Anterior cingulate cortex (tissue), 58 donors: ENCODE measurements around the gene ADAM11.

Experiments
- DNase-seq, 58 donors: peaks; one replicate each; lab custom pipeline; 2025; lab: John Stamatoyannopoulos, UW

ADAM11 gene

DNA sequence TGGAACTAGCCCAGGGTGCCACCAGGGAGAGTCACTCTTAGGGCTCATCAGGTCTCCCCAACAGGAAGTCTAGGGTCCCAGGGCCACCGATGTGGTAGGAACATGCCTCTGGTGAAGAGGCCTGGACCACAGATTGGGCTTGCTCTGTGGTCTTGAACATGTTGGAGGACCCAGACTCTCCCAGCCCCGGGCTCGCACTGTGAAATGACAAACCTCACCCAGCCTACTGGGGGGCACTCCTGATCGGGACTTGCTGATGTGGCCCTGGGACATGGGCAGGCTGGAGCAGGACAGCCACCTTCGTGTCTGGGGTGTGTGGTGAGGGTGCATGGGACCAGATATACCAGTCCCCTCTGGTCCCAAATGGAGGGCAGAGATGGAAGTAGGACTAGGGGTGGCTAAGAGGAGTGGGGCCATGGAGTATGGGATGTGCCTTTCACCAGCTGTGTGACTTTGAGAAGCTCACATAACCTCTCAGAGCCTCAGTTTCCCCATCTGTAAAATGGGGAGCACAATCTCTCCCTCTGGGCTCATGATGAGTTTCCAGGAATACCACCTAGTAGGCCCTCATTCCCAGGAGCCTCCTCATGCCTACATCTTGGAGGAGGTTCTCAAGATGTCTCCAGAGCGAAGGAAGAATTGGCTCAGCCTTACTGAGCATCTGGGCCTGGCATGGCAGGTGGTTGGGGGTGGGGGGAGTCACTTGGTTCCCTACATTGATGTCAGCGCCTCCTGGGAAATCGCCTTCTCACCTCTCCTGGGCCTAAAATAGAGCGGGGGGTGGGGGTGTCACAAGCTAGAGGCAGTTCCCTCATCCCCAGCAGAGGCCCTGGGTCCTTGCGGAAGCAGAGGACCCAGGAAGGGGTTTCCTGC is 1.5 kb upstream of the ADAM11 start:
- peak in 6 of 58 donors; percentile 15 to 46 (median 28) for DNase-seq

DNA sequence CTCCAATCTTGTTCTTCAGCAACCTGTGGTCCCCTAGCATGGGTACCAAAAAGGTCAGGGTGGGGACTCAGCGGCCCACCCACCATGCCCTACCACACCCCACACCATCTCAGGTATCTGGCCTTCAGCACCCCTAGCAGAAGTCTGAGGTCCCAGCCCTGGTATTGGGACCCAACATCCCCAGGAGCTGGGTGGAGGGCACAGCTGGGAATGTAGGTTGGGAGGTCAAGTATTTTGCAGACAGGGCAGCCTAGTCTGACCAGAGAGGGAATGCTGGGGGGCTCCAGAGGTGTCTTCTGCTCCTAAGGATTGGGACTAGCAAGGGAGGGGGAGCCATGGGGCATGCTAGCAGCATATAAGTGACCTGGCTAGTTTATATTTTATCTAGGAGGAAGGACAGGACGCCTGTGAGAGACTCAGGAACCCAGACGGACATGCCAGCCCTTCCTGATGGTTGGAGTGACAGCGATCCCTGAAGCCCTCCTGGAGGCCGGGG is 822 bp upstream of the ADAM11 start:
- no peak for DNase-seq

DNA sequence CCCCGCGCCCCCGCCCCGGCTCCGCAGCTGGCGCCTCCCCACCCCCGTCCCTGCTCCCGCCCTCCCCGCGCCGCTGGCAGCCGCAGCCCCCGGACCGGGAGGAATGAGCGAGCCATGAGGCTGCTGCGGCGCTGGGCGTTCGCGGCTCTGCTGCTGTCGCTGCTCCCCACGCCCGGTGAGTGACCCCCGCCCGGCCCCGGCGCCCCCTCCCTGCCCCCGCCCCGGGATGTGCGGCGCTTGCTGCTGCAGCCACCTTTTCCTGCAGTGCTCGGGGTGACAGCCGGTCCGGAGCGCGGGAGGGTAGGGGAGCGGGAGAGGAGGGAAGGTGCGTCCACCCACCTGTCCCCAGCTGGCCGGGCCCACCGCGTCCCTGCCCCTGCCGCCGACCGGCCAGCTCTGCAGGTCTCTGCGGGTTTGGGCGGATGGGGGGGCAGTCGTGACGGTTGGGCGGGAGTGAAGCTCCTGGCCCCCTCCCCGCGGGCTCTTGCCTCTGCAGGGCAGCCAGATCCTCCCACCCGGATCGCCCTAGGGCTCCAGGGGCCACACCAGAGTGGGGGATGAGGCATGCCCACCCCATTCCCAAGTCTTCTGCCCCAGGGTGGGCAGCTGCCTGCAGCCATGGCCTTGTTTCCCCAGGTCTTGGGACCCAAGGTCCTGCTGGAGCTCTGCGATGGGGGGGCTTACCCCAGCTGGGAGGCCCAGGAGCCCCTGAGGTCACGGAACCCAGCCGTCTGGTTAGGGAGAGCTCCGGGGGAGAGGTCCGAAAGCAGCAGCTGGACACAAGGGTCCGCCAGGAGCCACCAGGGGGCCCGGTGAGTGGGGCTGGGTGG is 513 bp downstream of the ADAM11 start:
- DNase-seq = peak in 2 of 58 donors; percentile 15 to 49

DNA sequence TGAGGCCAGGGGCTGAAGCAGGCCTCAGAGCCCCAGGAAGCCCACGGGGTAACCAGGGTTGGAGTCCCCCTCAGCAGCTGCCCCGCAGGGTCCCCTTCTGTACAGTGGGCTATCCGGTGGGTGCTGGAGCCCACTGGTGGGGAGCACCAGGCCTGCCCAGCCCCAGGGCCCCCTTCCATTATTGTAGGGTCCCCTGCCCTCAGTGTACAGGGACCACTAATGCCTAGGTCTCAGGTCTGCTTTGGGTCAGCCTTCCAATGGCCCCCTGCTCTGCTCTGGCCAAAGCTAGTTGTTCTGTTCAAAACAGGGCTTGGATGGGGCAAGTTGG is 1.1 kb downstream of the ADAM11 start:
- DNase-seq = no peak

DNA sequence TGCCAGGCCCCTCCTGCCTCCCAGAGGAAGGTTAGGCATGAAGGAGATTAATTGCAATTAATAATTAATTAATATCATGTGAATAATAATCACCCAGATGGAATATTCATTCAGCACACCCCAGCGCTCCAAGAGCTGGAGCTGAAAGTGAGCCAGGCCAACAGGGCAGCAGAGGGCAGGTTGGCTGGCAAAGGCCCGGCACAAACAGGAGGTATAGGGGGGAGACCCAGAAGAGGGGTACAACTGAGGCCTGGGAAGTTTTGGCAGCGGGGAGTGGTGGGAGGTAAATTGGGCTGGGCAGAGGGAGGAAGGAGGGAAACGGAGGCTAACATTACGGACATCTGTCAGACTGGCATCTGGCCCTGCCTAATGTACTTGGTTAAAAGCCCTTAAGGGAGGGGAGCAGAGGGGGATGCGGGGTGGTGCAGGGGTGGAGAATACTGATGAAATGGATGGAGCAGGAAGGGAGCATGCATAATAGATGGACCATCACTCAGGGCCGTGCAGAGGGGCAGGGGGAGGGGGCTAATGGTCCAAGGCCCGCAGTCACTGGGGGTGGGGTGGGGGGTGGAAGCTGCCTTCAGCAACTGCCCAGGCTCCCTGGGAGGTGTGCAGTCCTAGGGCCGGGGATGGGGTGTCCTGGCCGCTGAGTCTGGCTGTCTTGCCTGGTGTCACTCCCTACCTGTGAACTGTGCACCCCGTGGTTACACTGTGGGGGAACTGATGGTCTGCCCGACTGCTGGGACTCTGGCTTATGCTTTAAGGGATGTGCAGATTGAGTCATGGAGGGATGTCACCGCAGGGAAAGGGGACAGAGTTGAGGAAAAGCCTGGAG is 1.9 kb downstream of the ADAM11 start:
- no peak for DNase-seq

DNA sequence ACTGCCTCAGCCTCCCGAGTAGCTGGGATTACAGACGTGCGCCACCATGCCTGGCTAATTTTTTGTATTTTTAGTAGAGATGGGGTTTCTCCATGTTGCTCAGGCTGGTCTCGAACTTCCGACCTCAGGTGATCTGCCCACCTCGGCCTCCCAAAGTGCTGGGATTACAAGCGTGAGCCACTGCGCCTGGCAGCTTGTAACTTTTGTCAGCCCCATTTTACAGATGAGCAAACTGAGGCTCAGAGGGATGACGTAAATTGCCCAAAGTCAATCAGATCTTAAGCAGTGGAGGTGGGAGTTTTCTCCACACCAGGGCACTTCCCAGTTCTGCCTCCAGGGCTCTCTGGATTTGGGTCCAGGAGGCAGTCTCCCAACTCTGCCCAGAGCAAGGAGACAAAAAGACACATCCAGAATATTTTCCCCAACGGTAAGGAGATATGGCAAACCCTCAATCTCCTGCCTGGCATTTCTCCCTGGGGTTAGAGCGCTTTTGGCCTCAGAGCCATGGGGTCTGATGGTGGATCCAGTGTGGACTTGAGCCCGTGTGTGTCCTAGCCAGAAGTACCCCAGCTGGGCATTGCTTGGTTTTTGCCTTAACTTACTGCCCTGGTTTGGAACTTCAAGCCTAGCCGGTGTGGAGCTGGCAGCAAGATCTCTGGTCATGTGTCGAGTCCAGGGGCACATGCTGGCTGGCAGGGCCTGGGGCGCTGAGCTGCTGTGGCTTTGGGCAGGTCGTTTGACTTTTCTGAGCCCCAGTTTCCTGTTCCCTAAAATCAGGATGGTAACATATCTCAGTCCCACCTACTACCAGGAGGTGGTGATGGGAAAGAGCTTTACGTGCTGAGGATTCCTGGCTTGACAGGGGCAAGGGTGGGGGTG is 3.4 kb downstream of the ADAM11 start:
- no peak for DNase-seq

DNA sequence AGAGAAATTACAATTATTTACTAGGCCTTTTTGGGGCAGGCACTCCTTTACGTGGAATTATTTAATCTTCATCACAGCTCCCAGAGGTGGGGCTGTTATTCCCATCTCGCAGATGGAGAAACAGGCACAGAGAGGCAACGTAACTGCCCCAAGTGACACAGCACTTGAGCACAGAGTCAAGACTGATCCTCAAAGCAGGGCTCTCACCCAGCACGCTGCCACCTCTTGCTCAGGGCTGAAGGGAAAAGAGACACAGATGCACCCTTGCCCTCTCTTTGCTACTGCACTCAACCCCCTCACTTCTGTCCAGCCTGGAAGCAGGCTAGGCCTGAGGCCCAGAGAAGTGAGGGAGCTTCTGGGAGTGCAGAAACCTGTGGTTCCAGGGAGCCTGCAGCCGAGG is 4.4 kb downstream of the ADAM11 start:
- DNase-seq = no peak

DNA sequence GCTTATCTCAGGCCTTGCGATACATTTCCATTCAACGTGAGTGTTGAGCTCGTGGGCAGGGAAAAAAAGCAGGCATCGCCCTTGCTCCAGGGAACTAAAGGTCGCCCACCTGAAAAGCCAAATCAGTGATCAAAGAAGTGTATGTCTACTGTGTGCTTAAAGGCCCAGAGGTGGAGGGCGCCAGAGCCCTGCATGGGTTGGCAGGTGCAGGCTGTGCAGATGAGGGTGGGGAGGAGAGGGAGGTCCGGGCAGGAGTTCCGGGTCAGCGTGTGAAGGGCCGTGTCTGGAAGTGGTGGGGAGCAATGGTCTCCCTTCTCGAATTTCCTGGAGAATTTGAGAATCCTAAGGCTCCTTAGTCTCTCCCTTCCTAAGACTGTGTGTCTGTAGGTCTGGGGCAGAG is 7.2 kb downstream of the ADAM11 start:
- no peak for DNase-seq

DNA sequence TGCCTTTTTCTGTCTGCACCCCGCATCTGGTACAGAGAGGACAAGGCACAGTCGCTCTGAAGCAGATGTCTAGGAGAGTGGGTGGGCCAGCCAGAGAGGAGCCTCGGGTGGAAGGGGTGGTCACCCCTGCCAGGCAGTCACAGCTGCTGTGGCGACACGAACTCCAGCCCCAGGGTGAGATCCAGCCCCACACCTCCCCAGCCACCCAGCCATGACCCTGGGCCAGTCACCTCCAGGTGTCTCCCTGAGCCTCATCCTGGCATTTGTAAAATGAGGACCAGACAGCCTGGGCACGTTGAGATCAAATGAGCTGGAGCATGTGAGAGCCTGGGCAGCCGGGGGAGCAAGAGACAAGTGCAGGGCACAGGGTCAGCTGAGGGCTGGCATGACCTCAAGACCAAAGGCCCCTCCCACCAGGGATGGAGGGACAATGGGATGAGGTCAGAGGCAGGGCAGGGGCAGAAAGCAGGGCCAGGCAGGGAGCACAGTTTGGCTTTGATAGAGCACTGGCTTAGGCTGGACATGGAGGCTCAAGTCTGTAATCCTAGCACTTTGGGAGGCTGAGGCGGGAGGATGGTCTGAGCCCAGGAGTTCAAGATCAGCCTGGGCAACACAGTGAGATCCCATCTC is 7.7 kb downstream of the ADAM11 start:
- DNase-seq = peak in 18 of 58 donors; percentile 10 to 53 (median 24)

DNA sequence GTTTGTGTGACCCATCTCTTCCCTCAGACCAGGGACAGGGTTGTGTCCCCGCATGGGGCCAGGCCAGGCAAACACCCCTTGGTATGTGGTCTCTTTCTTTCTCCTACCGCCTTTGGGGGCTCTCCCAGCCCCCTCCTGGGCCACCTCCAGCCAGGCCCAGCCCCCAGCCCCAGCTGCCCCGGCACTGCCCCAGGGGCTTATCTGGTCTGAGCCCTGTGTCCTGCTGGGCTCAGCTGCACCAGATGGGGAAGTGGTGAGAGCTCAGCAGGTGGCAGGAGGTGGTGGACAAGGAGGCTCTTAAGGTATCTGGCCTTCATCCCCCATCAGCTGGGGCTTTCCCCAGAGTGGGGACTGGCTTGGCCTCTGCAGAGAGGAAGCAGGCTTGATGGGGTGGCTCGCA is 8.7 kb downstream of the ADAM11 start:
- DNase-seq = no peak

DNA sequence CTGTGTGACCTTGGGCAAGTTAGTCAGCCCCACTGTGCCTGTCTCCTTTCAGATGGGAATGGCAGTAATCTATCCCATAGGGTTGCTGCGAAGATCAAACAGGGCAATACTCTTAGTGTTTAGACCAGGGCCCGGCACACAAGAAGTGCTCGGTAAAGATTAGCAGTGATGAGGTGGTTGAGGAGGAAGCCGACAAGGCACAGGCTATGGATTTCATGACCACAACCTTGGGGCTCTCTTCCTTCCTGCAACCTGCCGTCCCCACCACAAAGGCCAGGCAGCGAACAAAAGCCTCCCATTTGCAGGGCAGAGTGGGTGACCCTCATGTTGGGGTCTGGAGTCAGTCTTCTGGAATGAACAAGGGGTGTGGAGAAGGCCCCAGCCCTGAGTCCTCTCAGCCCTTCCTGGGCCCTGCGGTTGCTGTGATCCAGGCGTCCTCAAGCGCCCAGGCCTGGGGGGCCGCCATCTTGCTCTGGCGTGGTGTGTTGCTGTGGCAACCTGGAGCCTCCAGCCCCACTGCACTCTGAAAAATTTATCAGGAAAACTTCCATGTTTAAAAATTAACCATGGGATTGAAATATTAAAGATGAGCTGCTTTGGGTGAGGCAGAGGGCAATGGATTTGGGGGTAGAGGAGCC is 9.8 kb downstream of the ADAM11 start:
- DNase-seq = no peak

DNA sequence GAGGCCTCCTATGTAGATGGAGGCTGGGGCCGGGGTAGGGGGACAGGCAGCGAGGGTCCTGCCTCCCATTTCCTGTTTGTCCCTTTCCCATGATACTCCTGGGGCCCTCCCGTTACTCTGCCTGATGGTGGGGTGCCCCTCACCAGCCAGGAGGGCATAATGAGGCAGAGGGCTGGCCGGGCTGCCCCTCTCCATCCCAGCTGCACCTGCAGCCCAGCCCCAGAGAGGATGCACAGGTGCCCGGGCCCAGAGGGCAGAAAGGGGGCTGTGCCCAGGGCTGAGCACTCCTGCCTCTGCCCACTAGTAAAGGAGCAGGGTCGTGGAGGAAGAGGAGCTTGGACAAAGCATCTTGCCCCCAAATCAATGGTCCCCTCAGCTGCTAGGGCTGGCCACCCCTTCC is 10.4 kb downstream of the ADAM11 start:
- DNase-seq = no peak

DNA sequence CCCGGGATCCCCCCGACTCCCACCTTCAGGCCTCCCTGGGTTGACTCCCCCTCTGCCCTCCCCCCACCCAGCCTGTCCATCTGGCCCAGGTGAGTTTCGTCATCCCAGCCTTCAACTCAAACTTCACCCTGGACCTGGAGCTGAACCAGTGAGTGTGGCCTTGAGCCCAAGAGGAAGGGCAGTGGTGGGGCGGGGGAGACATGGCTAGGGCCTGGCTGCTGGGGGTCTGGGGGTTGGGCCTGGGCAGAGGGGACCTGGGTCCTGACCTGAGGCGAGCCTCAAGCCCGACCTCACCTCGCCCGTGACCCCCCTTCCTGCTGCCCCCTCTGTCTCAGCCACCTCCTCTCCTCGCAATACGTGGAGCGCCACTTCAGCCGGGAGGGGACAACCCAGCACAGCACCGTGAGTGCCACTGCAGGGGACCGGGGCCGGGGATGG is 10.9 kb downstream of the ADAM11 start:
- DNase-seq = no peak

DNA sequence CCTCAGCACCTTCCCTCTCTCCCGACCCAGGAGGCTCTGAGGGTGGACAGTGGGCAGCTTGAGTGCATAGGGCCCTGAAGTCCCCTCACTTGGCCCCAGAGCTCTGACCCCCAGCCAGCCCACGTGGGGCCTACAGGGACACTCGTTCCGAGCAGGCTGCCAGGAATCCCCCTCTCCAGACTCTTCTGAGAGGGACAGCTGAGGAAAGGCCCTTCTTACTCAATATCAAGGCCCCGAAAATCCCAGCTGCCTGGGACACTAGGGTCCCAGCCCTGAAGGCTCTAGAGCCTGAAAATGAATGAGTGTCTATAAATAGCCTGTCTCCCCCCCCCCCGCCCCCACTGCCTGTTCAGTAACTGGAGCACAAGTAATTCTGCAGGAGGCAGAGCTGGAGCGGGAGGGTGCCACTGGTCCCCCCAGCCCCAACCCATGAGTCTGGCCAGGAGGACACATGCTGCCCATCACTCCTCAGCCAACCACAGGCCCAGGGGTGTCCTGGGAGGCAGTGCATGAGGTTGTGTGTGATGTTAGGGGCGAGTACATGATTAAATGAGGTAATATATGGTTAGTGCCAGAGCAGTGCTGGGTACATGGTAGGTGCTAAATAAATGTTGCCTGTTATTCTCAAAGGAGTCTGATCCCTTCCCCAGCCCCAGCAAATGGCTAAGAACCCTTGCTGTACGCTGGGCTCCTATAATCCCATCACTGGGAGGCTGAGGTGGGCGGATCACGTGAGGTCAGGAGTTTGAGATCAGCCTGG is 11.6 kb downstream of the ADAM11 start:
- peak in 2 of 58 donors; percentile 8 to 22 for DNase-seq

DNA sequence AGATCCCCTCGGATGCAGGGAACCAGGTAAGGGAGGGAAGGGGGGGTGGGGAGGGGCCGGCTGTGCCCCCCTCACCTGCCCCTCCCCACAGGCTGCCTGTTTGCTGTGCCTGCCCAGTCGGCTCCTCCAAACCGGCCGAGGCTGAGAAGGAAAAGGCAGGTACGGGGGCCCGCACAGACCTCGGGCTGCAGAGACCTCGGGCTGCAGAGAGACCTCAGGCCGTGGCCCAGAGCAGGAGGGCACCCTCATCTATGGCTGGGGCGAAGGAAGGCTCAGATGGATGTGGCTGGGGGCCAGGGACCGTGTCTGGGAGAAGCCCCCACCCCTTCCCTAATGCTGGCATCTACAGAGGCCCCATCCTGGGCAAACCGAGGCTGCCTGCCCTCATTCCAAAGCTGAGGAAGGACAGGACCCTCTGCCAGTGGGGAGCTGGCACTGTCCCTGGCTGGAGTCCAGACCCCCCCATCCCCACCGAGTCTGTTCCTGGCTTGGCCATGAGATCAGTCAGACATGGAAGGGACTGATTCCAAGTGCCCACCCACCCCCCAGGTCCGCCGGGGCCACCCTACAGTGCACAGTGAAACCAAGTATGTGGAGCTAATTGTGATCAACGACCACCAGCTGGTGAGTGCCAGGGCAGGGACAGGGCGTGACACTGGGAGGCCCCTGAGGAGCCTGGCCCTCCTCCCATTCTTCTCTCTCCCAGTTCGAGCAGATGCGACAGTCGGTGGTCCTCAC is 13.7 kb downstream of the ADAM11 start:
- peak in 1 of 58 donors; percentile 26 for DNase-seq

DNA sequence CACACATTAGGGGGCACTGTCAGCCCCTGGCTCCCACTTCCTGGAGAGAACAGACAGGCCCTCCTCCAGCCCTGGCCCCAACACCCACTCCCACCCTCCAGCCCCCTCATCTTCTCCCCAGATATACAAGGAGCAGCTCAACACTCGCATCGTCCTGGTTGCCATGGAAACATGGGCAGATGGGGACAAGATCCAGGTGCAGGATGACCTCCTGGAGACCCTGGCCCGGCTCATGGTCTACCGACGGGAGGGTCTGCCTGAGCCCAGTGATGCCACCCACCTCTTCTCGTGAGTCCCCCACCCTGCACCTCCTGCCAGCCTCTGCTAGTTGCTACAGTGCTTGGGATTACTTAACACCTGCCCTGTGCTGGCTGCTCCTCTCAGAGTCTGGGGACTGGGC is 14.4 kb downstream of the ADAM11 start:
- DNase-seq = no peak
